H9 (cell line): Measurements from ENCODE around the gene DYRK1B. TPM values are rescaled to one million over a fixed set of nuclear protein-coding genes. Genes with fewer than 3 reads are reported as not detected.

Experiments used
- DNase-seq: peaks from one replicate; pipeline ENCODE4 v3.0.0-alpha.2; 2017
- H2AFZ ChIP-seq: one replicate; pipeline ENCODE4 v1.6.1; 2013; ENCODE audit warnings: mild to moderate bottlenecking, low read length, control low read depth, moderate library complexity
- H2AK5ac ChIP-seq: 2 replicates; pipeline ENCODE4 v1.6.1; 2013; ENCODE audit warnings: low read length, control low read depth, mixed read lengths; ENCODE audit not compliant: insufficient read length
- H2BK120ac ChIP-seq: one replicate; pipeline ENCODE4 v1.6.1; 2013; ENCODE audit warnings: low read depth, mild to moderate bottlenecking, low read length, control low read depth, inconsistent platforms; ENCODE audit not compliant: poor library complexity, severe bottlenecking
- H2BK12ac ChIP-seq: 2 replicates; pipeline ENCODE4 v1.6.1; 2013; ENCODE audit warnings: low read length, control low read depth, mixed read lengths, low read depth; ENCODE audit not compliant: insufficient read length
- H2BK15ac ChIP-seq: 2 replicates; pipeline ENCODE4 v1.6.1; 2013; ENCODE audit warnings: low read depth, low read length, control low read depth
- H2BK20ac ChIP-seq: one replicate; pipeline ENCODE4 v1.6.1; 2013; ENCODE audit warnings: low read depth, mild to moderate bottlenecking, low read length, control low read depth, inconsistent platforms; ENCODE audit not compliant: poor library complexity, severe bottlenecking
- H2BK5ac ChIP-seq: 2 replicates; pipeline ENCODE4 v1.6.1; 2013; ENCODE audit warnings: low read length, control low read depth, mixed read lengths; ENCODE audit not compliant: insufficient read length
- H3K14ac ChIP-seq: 2 replicates; pipeline ENCODE4 v1.6.1; 2013; ENCODE audit warnings: low read length, control low read depth; ENCODE audit not compliant: insufficient read depth
- H3K18ac ChIP-seq: 2 replicates; pipeline ENCODE4 v1.6.1; 2013; ENCODE audit warnings: low read depth, mild to moderate bottlenecking, mixed read lengths, low read length, control low read depth; ENCODE audit not compliant: insufficient read length
- H3K23ac ChIP-seq: 2 replicates; pipeline ENCODE4 v1.6.1; 2013; ENCODE audit warnings: low read length, control low read depth, mixed read lengths, low read depth; ENCODE audit not compliant: insufficient read length
- H3K23me2 ChIP-seq: 2 replicates; pipeline ENCODE4 v1.6.1; 2013; ENCODE audit warnings: low read depth, mild to moderate bottlenecking, mixed read lengths, low read length, control low read depth; ENCODE audit not compliant: insufficient read length, poor library complexity, severe bottlenecking
- H3K27ac ChIP-seq: 2 replicates; pipeline ENCODE4 v1.5.1; 2013; ENCODE audit warnings: low read length, control low read depth, mixed read lengths, low read depth; ENCODE audit not compliant: insufficient read length
- H3K27me3 ChIP-seq: 2 replicates; pipeline ENCODE4 v1.6.1; 2013; ENCODE audit warnings: low read length, control low read depth, inconsistent platforms; ENCODE audit not compliant: insufficient read depth
- H3K4ac ChIP-seq: 2 replicates; pipeline ENCODE4 v1.6.1; 2013; ENCODE audit warnings: low read depth, mild to moderate bottlenecking, control low read depth, inconsistent platforms, low read length, moderate library complexity
- H3K4me1 ChIP-seq: 2 replicates; pipeline ENCODE4 v1.6.1; 2013; ENCODE audit warnings: low read length, control low read depth, inconsistent platforms; ENCODE audit not compliant: insufficient read depth
- H3K4me2 ChIP-seq: 2 replicates; pipeline ENCODE4 v1.6.1; 2013; ENCODE audit warnings: low read length, control low read depth, mixed read lengths; ENCODE audit not compliant: insufficient read length, insufficient read depth
- H3K56ac ChIP-seq: 2 replicates; pipeline ENCODE4 v1.6.1; 2013; ENCODE audit warnings: low read depth, mild to moderate bottlenecking, mixed read lengths, low read length, control low read depth; ENCODE audit not compliant: insufficient read length
- H3K79me1 ChIP-seq: 2 replicates; pipeline ENCODE4 v1.6.1; 2013; ENCODE audit warnings: low read depth, mild to moderate bottlenecking, moderate library complexity, low read length, control low read depth, inconsistent platforms; ENCODE audit not compliant: insufficient read depth, poor library complexity, severe bottlenecking
- H3K79me2 ChIP-seq: 2 replicates; pipeline ENCODE4 v1.6.1; 2013; ENCODE audit warnings: low read length, control low read depth, inconsistent platforms; ENCODE audit not compliant: insufficient read depth
- H3K9ac ChIP-seq: 2 replicates; pipeline ENCODE4 v1.6.1; 2013; ENCODE audit warnings: low read length, control low read depth, mixed read lengths; ENCODE audit not compliant: insufficient read length; ENCODE audit errors: extremely low read depth
- H3K9me3 ChIP-seq: one replicate; pipeline ENCODE4 v1.6.1; 2013; ENCODE audit warnings: low read depth, low read length, inconsistent platforms; ENCODE audit not compliant: control insufficient read depth
- H3T11ph ChIP-seq: one replicate; pipeline ENCODE4 v1.6.1; 2013; ENCODE audit warnings: mild to moderate bottlenecking, low read length, control low read depth, inconsistent platforms
- H4K20me1 ChIP-seq: one replicate; pipeline ENCODE4 v1.6.1; 2013; ENCODE audit not compliant: control insufficient read depth, insufficient read length, insufficient read depth
- H4K5ac ChIP-seq: 2 replicates; pipeline ENCODE4 v1.6.1; 2013; ENCODE audit warnings: low read depth, mild to moderate bottlenecking, mixed read lengths, low read length, control low read depth; ENCODE audit not compliant: insufficient read length
- H4K8ac ChIP-seq: replicated peaks from 2 replicates; pipeline ENCODE4 v1.6.1; 2013; ENCODE audit warnings: low read length, control low read depth, mixed read lengths, low read depth; ENCODE audit not compliant: insufficient read length
- H4K91ac ChIP-seq: 2 replicates; pipeline ENCODE4 v1.6.1; 2013; ENCODE audit warnings: low read depth, mild to moderate bottlenecking, moderate library complexity, mixed read lengths, low read length, control low read depth; ENCODE audit not compliant: insufficient read length
- H3K27ac Mint-ChIP-seq, 3 experiments: 2 replicates in 2 of 3; 3 replicates in 1 of 3; pipeline ENCODE4 v1.8.0; 2020 to 2021; ENCODE audit warnings: mixed read lengths in 3 of 3, mild to moderate bottlenecking in 1 of 3, moderate library complexity in 1 of 3
- H3K27me3 Mint-ChIP-seq: 2 replicates; pipeline ENCODE4 v1.8.0; 2021; ENCODE audit warnings: low read depth, mild to moderate bottlenecking, moderate library complexity, mixed read lengths
- H3K36me3 Mint-ChIP-seq, 3 experiments: 2 replicates in 2 of 3; 3 replicates in 1 of 3; pipeline ENCODE4 v1.8.0; 2020 to 2021; ENCODE audit warnings: low read depth in 3 of 3, mixed read lengths in 3 of 3; ENCODE audit not compliant: insufficient read depth in 1 of 3
- H3K4me1 Mint-ChIP-seq, 2 experiments: 2 replicates each; pipeline ENCODE4 v1.8.0; 2020; ENCODE audit warnings: mixed read lengths in 2 of 2
- H3K4me3 Mint-ChIP-seq, 2 experiments: 2 replicates in 1 of 2; 3 replicates in 1 of 2; pipeline ENCODE4 v1.8.0; 2020 to 2021; ENCODE audit warnings: mild to moderate bottlenecking in 2 of 2, mixed read lengths in 2 of 2, moderate library complexity in 1 of 2
- H3K9me3 Mint-ChIP-seq, 2 experiments: 2 replicates in 1 of 2; 3 replicates in 1 of 2; pipeline ENCODE4 v1.8.0; 2020; ENCODE audit warnings: mild to moderate bottlenecking in 2 of 2, mixed read lengths in 2 of 2, moderate library complexity in 1 of 2
- CTCF ChIP-seq: fragments of 200-600 bp; sonication (generic); conservative IDR thresholded peaks from 3 replicates; pipeline ENCODE4 v1.8.0; 2021; ENCODE audit warnings: antibody characterized with exemption, mild to moderate bottlenecking
- total RNA-seq: library from RNA; stranded (reverse); gene quantifications from 2 replicates; pipeline ENCODE4 v1.2.1, GENCODE V29; 2021

DYRK1B gene
- total RNA-seq, 1 experiment from 2014 or later, result 14.3 TPM

GRCh38 chr19:39788244-39788643, 45.7 kb downstream of the DYRK1B start:
- Histone ChIP-seq H3K79me2 (no peaks in the 10 kb centered on the region), H3K4ac (no peak overlapping the region), H3K23me2 (peaks cover 3% of the 10 kb centered on the region), H2AFZ (no peak overlapping the region), H3K9ac (no peak overlapping the region), H3K14ac (no peak overlapping the region), H3K4me1 (no peaks in the 10 kb centered on the region), H3K9me3 (no peaks in the 10 kb centered on the region), H3K4me2 (no peak overlapping the region), H2BK5ac (no peak overlapping the region), H2AK5ac (no peak overlapping the region), H4K5ac (no peak overlapping the region), H2BK120ac (no peak overlapping the region), H4K91ac (no peak overlapping the region), H2BK12ac (no peak overlapping the region), H3K23ac (no peak overlapping the region), H4K20me1 (no peaks in the 10 kb centered on the region), H3K27ac (no peak overlapping the region), H3T11ph (no peak overlapping the region), H2BK15ac (no peak overlapping the region), H2BK20ac (no peak overlapping the region), H3K27me3 (no peaks in the 10 kb centered on the region), H3K79me1 (no peaks in the 10 kb centered on the region), H3K18ac (no peak overlapping the region), H4K8ac (no peak overlapping the region), H3K56ac (no peak overlapping the region)
- DNase-seq, result no peak
- TF ChIP-seq CTCF, result no peak
- H3K27ac Mint-ChIP-seq, result no peak overlapping the region
- H3K4me3 Mint-ChIP-seq, result no peak overlapping the region
- H3K4me1 Mint-ChIP-seq, result peaks cover 5 to 8% of the 10 kb centered on the region in 2 experiments
- peaks cover 0 to 2% of the 10 kb centered on the region in 2 experiments; a peak in 2 of 5 replicates for H3K9me3 Mint-ChIP-seq
- peaks cover 4% of the 10 kb centered on the region for H3K27me3 Mint-ChIP-seq
- no peaks in the 10 kb centered on the region for H3K36me3 Mint-ChIP-seq
